Lower leg skin (tissue), 3 donors: ENCODE results near the gene SLC9C2.
"Not testable (repeated sequence)": the region's sequence is repeated elsewhere in the genome, so short reads cannot be mapped to it uniquely, and the experiment has no call there.

Experiments
- CTCF ChIP-seq, 3 donors: fragments of 450-650 bp; IDR thresholded peaks; one replicate each; pipeline ENCODE4 v1.5.1; 2016; ENCODE audit warnings: antibody characterized with exemption in 3 of 3, mild to moderate bottlenecking in 3 of 3, moderate library complexity in 2 of 3
- POLR2A ChIP-seq, 2 donors: fragments of 450-650 bp; IDR thresholded peaks; one replicate each; pipeline ENCODE4 v1.6.1; 2016 to 2017; ENCODE audit warnings: antibody characterized with exemption in 2 of 2, mild to moderate bottlenecking in 1 of 2, moderate library complexity in 1 of 2

GRCh38 chr1:173462666-173463065 lies 140.2 kb downstream of the SLC9C2 start:
- TF ChIP-seq CTCF, POLR2A (IDR thresholded peaks at IDR 0.05): not testable (repeated sequence)
